Measurements from ENCODE around the gene HEBP2. TPM values are rescaled to one million over a fixed set of nuclear protein-coding genes. Genes with fewer than 3 reads are reported as not detected.

HEBP2 gene
- total RNA-seq, 1 donor from 2014 or later, result 42.5 TPM

DNA sequence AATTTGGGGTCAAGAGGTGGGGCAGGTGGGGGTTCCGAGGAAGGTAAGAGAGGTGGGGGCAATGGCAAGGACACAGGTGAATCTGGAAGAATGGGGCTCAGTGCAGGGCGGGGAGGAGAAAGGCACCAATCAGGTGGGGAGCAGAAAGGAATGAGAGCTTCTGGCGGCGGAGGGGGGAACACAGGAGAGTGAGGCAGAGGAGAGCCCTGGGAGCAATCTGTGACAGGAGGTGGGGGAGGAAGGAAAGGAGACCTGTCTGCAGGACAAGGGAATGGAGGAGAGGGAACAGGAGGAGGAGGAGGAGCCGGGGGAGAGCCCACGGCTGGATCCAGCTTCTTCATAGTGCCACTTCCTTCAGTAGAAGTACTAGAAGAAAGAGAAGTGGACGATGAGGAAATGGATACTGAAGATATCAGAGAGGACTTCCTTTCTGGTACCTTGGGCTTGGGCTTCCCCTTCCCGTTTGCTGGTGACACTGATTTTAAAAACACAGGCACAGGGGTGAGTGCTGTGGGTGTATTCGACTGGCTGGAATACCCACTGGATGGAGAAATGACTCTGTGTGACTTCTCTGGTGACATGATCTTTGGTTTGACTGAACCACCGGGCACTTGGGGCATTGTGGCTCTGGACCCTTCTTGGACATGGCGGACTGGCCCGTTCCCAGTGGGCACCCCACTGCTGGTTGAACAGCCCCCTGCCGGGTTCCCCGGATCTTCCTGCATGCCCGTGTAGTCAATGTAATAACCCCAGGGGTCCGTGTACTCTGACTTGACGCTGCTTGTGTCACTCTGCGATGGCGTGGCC, 27.4 kb downstream of the HEBP2 start:
- H3K4me1 Mint-ChIP-seq (ENCODE audit: low read depth), result peaks cover 8% of the 10 kb centered on the region
- H3K9me3 Mint-ChIP-seq (ENCODE audit: low read depth), result no peaks in the 10 kb centered on the region
- no peak overlapping the region for H3K4me3 Mint-ChIP-seq (ENCODE audit: unreplicated experiment)
- H3K36me3 Mint-ChIP-seq (ENCODE audit: low read depth), result peaks cover 8% of the 10 kb centered on the region
- DNase-seq (ENCODE audit: low spot score), result peak; percentile 93
- H3K27me3 Mint-ChIP-seq (ENCODE audit: low read depth), result no peaks in the 10 kb centered on the region
- H3K27ac Mint-ChIP-seq (ENCODE audit: unreplicated experiment), result no peak overlapping the region
- TF ChIP-seq, protein P1, sequence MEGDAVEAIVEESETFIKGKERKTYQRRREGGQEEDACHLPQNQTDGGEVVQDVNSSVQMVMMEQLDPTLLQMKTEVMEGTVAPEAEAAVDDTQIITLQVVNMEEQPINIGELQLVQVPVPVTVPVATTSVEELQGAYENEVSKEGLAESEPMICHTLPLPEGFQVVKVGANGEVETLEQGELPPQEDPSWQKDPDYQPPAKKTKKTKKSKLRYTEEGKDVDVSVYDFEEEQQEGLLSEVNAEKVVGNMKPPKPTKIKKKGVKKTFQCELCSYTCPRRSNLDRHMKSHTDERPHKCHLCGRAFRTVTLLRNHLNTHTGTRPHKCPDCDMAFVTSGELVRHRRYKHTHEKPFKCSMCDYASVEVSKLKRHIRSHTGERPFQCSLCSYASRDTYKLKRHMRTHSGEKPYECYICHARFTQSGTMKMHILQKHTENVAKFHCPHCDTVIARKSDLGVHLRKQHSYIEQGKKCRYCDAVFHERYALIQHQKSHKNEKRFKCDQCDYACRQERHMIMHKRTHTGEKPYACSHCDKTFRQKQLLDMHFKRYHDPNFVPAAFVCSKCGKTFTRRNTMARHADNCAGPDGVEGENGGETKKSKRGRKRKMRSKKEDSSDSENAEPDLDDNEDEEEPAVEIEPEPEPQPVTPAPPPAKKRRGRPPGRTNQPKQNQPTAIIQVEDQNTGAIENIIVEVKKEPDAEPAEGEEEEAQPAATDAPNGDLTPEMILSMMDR (IDR thresholded peaks at IDR 0.05), result no peak

DNA sequence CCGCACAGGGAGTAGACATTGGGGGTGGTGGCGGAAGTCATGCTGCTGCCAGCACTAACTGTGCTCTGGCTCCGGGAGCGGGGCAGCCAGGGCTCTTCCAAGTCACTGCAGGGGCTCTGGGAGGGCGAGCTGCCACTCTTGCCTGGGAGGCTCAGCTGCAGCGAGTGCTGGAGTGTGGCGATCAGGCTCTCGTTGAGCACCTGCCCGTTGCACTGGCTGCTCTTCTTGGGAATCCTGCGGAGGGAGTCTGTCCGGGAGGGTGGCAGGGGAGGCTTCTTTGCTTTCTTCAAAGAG, 28.0 kb downstream of the HEBP2 start:
- no peaks in the 10 kb centered on the region for H3K27me3 Mint-ChIP-seq (ENCODE audit: low read depth)
- H3K9me3 Mint-ChIP-seq (ENCODE audit: low read depth), result no peaks in the 10 kb centered on the region
- peaks cover 6% of the 10 kb centered on the region for H3K36me3 Mint-ChIP-seq (ENCODE audit: low read depth)
- H3K4me3 Mint-ChIP-seq (ENCODE audit: unreplicated experiment), result no peak overlapping the region
- H3K4me1 Mint-ChIP-seq (ENCODE audit: low read depth), result peaks cover 8% of the 10 kb centered on the region
- no peak overlapping the region for H3K27ac Mint-ChIP-seq (ENCODE audit: unreplicated experiment)
- DNase-seq (ENCODE audit: low spot score), result no peak
- TF ChIP-seq, protein P1 (IDR thresholded peaks at IDR 0.05), result no peak

GRCh38 chr6:138434096-138434495, 30.1 kb downstream of the HEBP2 start:
- no peaks in the 10 kb centered on the region for H3K9me3 Mint-ChIP-seq (ENCODE audit: low read depth)
- H3K4me1 Mint-ChIP-seq (ENCODE audit: low read depth), result peaks cover 8% of the 10 kb centered on the region
- no peaks in the 10 kb centered on the region for H3K27me3 Mint-ChIP-seq (ENCODE audit: low read depth)
- peaks cover 8% of the 10 kb centered on the region for H3K36me3 Mint-ChIP-seq (ENCODE audit: low read depth)
- H3K27ac Mint-ChIP-seq (ENCODE audit: unreplicated experiment), result no peak overlapping the region
- no peak for DNase-seq (ENCODE audit: low spot score)
- TF ChIP-seq, protein P1 (IDR thresholded peaks at IDR 0.05), result no peak
- no peak overlapping the region for H3K4me3 Mint-ChIP-seq (ENCODE audit: unreplicated experiment)

DNA sequence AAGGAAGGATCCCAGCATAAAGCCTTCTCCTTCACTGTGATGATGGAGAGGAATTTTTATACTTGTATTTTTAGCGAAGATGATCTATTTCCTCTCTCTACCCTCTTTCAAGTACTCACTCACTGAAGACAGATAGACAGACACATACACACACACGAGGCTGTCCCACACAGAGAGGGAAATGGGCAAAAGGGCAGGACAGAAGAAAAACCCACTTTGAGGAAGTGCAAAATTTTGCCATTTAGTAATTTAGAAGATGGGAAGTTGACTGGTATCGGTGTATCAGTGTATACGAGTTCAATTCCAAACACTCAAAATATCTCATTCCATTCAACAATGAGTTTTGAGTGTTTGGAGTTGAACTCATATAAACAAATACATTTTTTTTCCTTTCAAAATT, 30.9 kb downstream of the HEBP2 start:
- H3K36me3 Mint-ChIP-seq (ENCODE audit: low read depth), result peaks cover 8% of the 10 kb centered on the region
- H3K27me3 Mint-ChIP-seq (ENCODE audit: low read depth), result no peaks in the 10 kb centered on the region
- TF ChIP-seq, protein P1 (IDR thresholded peaks at IDR 0.05), result no peak
- H3K9me3 Mint-ChIP-seq (ENCODE audit: low read depth), result no peaks in the 10 kb centered on the region
- DNase-seq (ENCODE audit: low spot score), result no peak
- no peak overlapping the region for H3K4me3 Mint-ChIP-seq (ENCODE audit: unreplicated experiment)
- peaks cover 8% of the 10 kb centered on the region for H3K4me1 Mint-ChIP-seq (ENCODE audit: low read depth)
- no peak overlapping the region for H3K27ac Mint-ChIP-seq (ENCODE audit: unreplicated experiment)

DNA sequence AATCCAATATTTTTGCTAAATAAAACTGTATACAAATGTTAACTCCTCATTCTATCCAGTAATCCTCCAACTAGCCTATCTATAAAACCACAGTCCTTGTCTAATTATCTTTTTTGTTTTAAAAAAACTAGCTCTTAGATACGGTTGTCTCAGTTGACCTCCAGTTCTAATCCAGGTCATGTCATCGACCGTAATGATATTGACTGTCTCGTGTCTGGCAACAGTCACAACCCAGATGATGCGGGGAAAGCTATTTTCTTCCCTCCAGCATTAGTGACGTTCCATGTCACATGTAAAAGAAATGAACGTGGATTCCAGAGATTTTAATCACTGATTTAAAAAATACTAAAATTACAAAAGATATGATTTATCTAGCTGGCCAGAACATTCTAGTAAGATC, 35.5 kb downstream of the HEBP2 start:
- H3K27me3 Mint-ChIP-seq (ENCODE audit: low read depth), result no peaks in the 10 kb centered on the region
- H3K36me3 Mint-ChIP-seq (ENCODE audit: low read depth), result peaks cover 12% of the 10 kb centered on the region
- H3K4me1 Mint-ChIP-seq (ENCODE audit: low read depth), result peaks cover 13% of the 10 kb centered on the region
- H3K27ac Mint-ChIP-seq (ENCODE audit: unreplicated experiment), result no peak overlapping the region
- no peaks in the 10 kb centered on the region for H3K9me3 Mint-ChIP-seq (ENCODE audit: low read depth)
- no peak overlapping the region for H3K4me3 Mint-ChIP-seq (ENCODE audit: unreplicated experiment)
- DNase-seq (ENCODE audit: low spot score), result no peak
- TF ChIP-seq, protein P1 (IDR thresholded peaks at IDR 0.05), result no peak

Measured in chondrocyte (in vitro differentiated cells).